Transverse colon (tissue), 4 donors: Measurements from ENCODE around the gene LSM8. TPM values are rescaled to one million over a fixed set of nuclear protein-coding genes. Genes with fewer than 3 reads are reported as not detected.

Experiments used
- DNase-seq: peaks from one replicate; pipeline ENCODE4 v3.0.0-alpha.2; 2019
- H3K27ac ChIP-seq, 4 donors: fragments of 200-600 bp; sonication (generic); 2 replicates each; pipeline ENCODE4 v1.5.1; 2016 to 2018; ENCODE audit warnings: inconsistent platforms in 4 of 4
- H3K27me3 ChIP-seq: fragments of 200-600 bp; sonication (generic); 2 replicates; pipeline ENCODE4 v1.5.1; 2017; ENCODE audit warnings: inconsistent platforms
- H3K36me3 ChIP-seq, 4 donors: fragments of 200-600 bp; sonication (generic); 2 replicates each; pipeline ENCODE4 v1.5.1; 2017 to 2019; ENCODE audit warnings: inconsistent platforms in 4 of 4
- H3K4me1 ChIP-seq, 4 donors: fragments of 200-600 bp; sonication (generic); 2 replicates each; pipeline ENCODE4 v1.5.1; 2017 to 2020; ENCODE audit warnings: inconsistent platforms in 4 of 4
- H3K4me3 ChIP-seq, 4 donors: fragments of 200-600 bp; sonication (generic); 1 replicate in 1 of 4; 2 replicates in 3 of 4; pipeline versions ENCODE4 v1.5.1 to v1.6.1; 2017 to 2019; ENCODE audit warnings: inconsistent platforms in 4 of 4
- H3K9me3 ChIP-seq, 2 donors: fragments of 200-600 bp; sonication (generic); 2 replicates each; pipeline ENCODE4 v1.5.1; 2017 to 2019; ENCODE audit warnings: inconsistent platforms in 2 of 2
- CTCF ChIP-seq, 5 experiments: fragments of 200-600 bp in 3 of 5; fragments of 450-650 bp in 2 of 5; sonication (generic) in 3 of 5; IDR thresholded peaks; 1 replicate in 2 of 5; 2 replicates in 3 of 5; pipeline ENCODE4 v1.5.1; 2016 to 2017; ENCODE audit warnings: antibody characterized with exemption in 5 of 5, inconsistent platforms in 3 of 5, mild to moderate bottlenecking in 2 of 5, moderate library complexity in 1 of 5
- EP300 ChIP-seq: sonication (generic); formaldehyde crosslinking; IDR thresholded peaks from one replicate; pipeline ENCODE4 v1.6.1; 2017; ENCODE audit warnings: antibody characterized with exemption, low read depth
- POLR2A ChIP-seq: fragments of 450-650 bp; IDR thresholded peaks from one replicate; pipeline ENCODE4 v1.6.1; 2016; ENCODE audit warnings: antibody characterized with exemption, mild to moderate bottlenecking, moderate library complexity
- POLR2AphosphoS5 ChIP-seq, 3 donors: sonication (generic); formaldehyde crosslinking; IDR thresholded peaks; one replicate each; pipeline ENCODE4 v1.6.1; 2016; ENCODE audit warnings: antibody characterized with exemption in 3 of 3
- WGBS, 2 donors: methylation state at CpG; one replicate each; pipeline ENCODE4 v1.1.5; 2018; ENCODE audit warnings: low coverage in 1 of 2; 5-methylcytosine and 5-hydroxymethylcytosine counted together
- in situ Hi-C, 4 donors: fragments of 200-750 bp; cut with MboI; loops; one replicate each; pipeline versions ENCODE4 v1.15.0 to v1.15.1; 2017; ENCODE audit warnings: low sequenced_read_pairs in 3 of 4, low pct_ligation_motif_present in 1 of 4, low pct_unique_long_range_greater_than_20kb in 1 of 4
- intact Hi-C: fragments of 100-400 bp; cut with DNase I; formaldehyde crosslinking; loops from one replicate; pipeline ENCODE4 v1.15.1; 2023; ENCODE audit warnings: low total_unique reads
- total RNA-seq, 4 donors: library from RNA; depleted of rRNA; stranded (reverse); fragments of >200 nt; gene quantifications; one replicate each; pipeline ENCODE4 v1.1.0, GENCODE V29; 2016

Gene LSM8
- total RNA-seq, 4 donors from 2014 or later, result 6.4 to 43.8 (median 19.3) TPM

GRCh38 chr7:118202061-118202460, 18.1 kb downstream of the LSM8 start:
- DNase-seq, result no peak
- Histone ChIP-seq H3K9me3 (no peaks in the 10 kb centered on the region), H3K27me3 (no peaks in the 10 kb centered on the region), H3K4me1 (no peaks in the 10 kb centered on the region), H3K36me3 (no peaks in the 10 kb centered on the region), H3K27ac (no peak overlapping the region), H3K4me3 (no peak overlapping the region)
- intact Hi-C loops, result no loop called here
- WGBS, 2 donors, result 55 to 58% methylated on average over 2 of the region's 2 CpGs
- TF ChIP-seq POLR2AphosphoS5 (IDR thresholded peaks at IDR 0.05), result no peak
- no peak for TF ChIP-seq EP300
- no peak for TF ChIP-seq POLR2A
- no peak for TF ChIP-seq CTCF (IDR thresholded peaks at IDR 0.05)
- in situ Hi-C loops, result loop anchor here in 1 of 4 donors (25.0 kb wide), 1 partner anchor 990 kb away; no protein-coding TSS in a partner anchor

- no peaks in the 10 kb centered on the region for H3K9me3 ChIP-seq
- TF ChIP-seq POLR2A (no peak), EP300 (no peak), CTCF (IDR thresholded peaks at IDR 0.05) (no peak), POLR2AphosphoS5 (IDR thresholded peaks at IDR 0.05) (no peak)
- no peaks in the 10 kb centered on the region for H3K27me3 ChIP-seq
- peak; percentile 62 for DNase-seq
- WGBS, 2 donors, result 58 to 60% methylated on average over 8 to 49 of the region's 49 CpGs
- H3K4me1 ChIP-seq, result peaks cover 0 to 8% (median 0%) of the 10 kb centered on the region in 4 donors
- peak overlapping the region; percentile 28 to 58 (median 38) for H3K27ac ChIP-seq
- H3K4me3 ChIP-seq, result peak overlapping the region; percentile 13 to 60 (median 35)
- in situ Hi-C loops, result loop anchor here in 1 of 4 donors (25.0 kb wide), 1 partner anchor 1002 kb away; no protein-coding TSS in a partner anchor
- H3K36me3 ChIP-seq, result no peaks in the 10 kb centered on the region
- intact Hi-C loops, result no loop called here
Measured at GRCh38 chr7:118214051-118214832, 30.3 kb downstream of the LSM8 start.

GRCh38 chr7:118214833-118215182, 30.8 kb downstream of the LSM8 start:
- Histone ChIP-seq H3K4me1 (peaks cover 0 to 8% (median 0%) of the 10 kb centered on the region in 4 donors), H3K27ac (peak overlapping the region; percentile 28 to 58 (median 38)), H3K27me3 (no peaks in the 10 kb centered on the region), H3K4me3 (peak overlapping the region; percentile 13 to 60 (median 35)), H3K36me3 (no peaks in the 10 kb centered on the region), H3K9me3 (no peaks in the 10 kb centered on the region)
- 63 to 67% methylated on average over 2 to 3 of the region's 3 CpGs for WGBS, 2 donors
- intact Hi-C loops (no loop called here), in situ Hi-C loops (loop anchor here in 1 of 4 donors (25.0 kb wide), 1 partner anchor 1003 kb away; no protein-coding TSS in a partner anchor)
- no peak for DNase-seq
- TF ChIP-seq EP300 (no peak), POLR2A (no peak), CTCF (IDR thresholded peaks at IDR 0.05) (no peak), POLR2AphosphoS5 (IDR thresholded peaks at IDR 0.05) (no peak)

- Histone ChIP-seq H3K27ac (no peak overlapping the region), H3K27me3 (no peaks in the 10 kb centered on the region), H3K9me3 (no peaks in the 10 kb centered on the region), H3K36me3 (no peaks in the 10 kb centered on the region), H3K4me3 (no peak overlapping the region), H3K4me1 (peaks cover 0 to 8% (median 0%) of the 10 kb centered on the region in 4 donors)
- in situ Hi-C loops (loop anchor here in 1 of 4 donors (25.0 kb wide), 1 partner anchor 1005 kb away; no protein-coding TSS in a partner anchor), intact Hi-C loops (no loop called here)
- WGBS, 2 donors, result 26 to 50% methylated on average over 1 of the region's 1 CpG
- TF ChIP-seq CTCF (IDR thresholded peaks at IDR 0.05), result no peak
- TF ChIP-seq POLR2AphosphoS5 (IDR thresholded peaks at IDR 0.05), result no peak
- no peak for TF ChIP-seq POLR2A
- no peak for TF ChIP-seq EP300
- no peak for DNase-seq
Measured at GRCh38 chr7:118217210-118217619, 33.3 kb downstream of the LSM8 start.
